MV-4-11 (cell line): Measurements from ENCODE around the gene ZNF407.
"Not testable (repeated sequence)": the region's sequence is repeated elsewhere in the genome, so short reads cannot be mapped to it uniquely, and the experiment has no call there.

ENCODE experiments used
- DNase-seq: peaks from one replicate; lab custom pipeline; 2025; lab: John Stamatoyannopoulos, UW

The ZNF407 gene

GRCh38 chr18:75097491-75098225 is 500.0 kb downstream of the ZNF407 start:
- DNase-seq = no peak

GRCh38 chr18:75100832-75101630 is 503.4 kb downstream of the ZNF407 start:
- no peak for DNase-seq

DNA sequence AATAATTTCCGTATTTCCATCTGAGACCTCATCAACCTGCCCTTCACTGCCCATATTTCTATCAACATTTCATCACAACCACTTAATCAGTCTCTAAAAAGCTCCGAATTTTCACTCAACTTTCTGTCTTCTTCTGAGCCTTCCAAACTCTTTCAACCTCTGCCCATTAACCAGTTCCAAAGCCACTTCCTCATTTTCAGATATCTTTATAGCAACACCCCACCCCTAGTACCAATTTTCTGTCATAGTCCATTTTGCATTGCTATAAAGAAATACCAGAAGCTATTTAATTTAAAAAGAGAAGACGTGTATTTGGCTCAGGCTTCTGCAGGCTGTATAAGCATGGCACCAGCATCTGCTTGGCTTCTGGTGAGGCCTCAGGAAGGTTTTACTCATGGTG is 504.2 kb downstream of the ZNF407 start:
- DNase-seq = peak; percentile 10

GRCh38 chr18:75104029-75104428 is 506.4 kb downstream of the ZNF407 start:
- DNase-seq = not testable (repeated sequence)

GRCh38 chr18:75104483-75104882 is 506.8 kb downstream of the ZNF407 start:
- no peak for DNase-seq

DNA sequence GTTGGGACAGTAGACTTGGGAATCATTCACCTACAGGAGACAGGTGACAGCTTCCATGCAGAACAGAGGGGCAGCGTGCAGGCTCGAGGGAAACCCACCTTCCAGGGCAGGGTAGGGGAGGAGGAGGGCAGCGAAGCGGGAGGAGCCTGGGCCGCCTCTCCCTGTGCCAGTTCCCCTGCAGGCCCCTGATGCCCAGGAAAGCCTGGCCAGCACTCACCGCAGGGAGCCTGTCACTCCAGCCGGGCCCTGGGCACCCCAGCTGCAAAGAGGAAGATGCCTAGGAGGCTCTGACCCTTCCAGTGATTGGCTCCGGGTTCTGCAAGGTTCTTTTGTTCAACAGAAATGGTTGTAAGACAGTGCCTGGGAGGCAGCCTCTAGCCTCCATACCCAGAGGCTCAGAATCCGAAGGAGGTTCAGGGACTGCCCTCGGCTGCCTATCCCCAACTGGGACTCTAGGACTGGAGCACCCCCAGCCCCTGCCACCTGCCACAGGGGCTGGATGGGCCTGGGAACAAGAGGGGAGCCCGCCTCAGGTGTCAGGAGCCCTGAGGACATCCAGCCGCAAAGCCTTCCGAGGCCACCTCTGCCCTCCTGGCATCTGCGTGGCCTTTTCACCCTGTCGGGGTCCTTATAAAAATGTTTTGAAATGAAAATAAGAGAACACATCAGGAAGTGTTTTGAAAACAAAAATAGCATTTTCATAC is 508.0 kb downstream of the ZNF407 start:
- no peak for DNase-seq

GRCh38 chr18:75106746-75107145 is 509.1 kb downstream of the ZNF407 start:
- no peak for DNase-seq

DNA sequence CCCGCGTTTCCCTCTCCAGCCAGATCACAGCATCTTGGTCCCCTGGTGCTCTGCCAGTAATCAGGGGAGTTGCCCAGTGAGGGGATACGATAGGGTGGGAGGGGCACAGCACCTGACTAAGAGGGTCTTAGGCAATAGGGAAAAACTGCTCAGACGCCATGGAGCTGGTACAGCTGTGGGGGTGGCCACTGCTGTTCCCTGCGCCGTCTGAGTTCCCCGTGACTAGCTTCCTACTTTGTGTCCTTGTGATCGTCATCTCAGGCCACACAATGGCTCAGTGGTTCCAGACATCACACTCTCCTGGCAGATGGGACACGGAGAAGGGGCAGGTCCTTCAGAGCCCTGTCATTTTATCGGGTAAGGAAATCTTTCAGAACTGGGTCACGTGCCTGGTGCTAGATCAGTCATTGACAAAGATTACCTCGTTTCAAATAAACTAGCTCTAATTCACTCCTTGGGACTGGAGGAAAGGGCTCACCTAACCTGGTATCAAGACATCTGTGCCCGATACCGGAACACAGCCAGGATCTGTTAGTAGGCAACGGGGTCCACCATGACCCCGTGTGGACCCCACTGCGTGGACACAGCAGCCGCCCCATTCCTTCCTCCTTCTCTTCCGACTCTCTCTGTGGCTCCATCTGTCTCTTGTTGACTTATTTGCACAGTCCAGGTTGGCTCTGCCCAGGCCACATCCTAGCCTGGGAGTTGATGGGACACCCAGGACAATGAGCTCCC is 509.7 kb downstream of the ZNF407 start:
- DNase-seq = no peak

DNA sequence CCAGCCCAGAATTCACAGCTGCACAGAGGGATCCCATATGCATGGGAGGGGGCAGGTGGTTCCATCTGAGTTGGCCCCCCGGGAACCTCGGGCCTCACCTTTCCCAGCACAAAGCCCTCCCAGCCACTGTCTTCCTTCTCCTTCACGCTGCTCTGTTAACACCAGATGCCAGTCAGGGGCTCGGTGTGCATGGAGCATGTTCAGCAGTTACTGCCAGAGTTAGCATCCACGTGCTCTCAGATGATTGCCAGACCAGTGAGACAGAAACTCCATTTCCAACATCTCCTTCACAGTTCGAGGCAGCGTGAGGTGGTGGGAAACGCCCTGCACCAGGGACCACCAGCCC is 510.2 kb downstream of the ZNF407 start:
- no peak for DNase-seq

- DNase-seq = no peak
Measured at GRCh38 chr18:75108579-75109318, 511.1 kb downstream of the ZNF407 start.

DNA sequence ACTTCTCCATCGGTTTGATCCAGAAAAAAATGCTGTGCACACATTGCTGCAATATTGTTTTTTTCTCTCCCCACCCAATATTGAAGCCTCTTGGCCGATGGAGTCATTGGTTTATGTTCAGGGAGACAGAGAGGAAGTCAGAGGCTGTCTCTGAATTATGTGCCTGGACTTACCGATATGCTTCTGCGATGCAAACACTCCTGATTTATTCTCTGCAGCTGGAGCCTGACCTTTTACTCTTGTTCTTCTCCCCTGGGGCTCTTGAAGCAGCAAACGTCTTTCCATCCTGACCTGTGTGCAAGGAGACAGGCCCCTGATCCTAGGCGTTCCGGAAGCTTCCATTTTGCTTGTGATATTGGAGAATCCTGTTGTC is 511.6 kb downstream of the ZNF407 start:
- DNase-seq = no peak

DNA sequence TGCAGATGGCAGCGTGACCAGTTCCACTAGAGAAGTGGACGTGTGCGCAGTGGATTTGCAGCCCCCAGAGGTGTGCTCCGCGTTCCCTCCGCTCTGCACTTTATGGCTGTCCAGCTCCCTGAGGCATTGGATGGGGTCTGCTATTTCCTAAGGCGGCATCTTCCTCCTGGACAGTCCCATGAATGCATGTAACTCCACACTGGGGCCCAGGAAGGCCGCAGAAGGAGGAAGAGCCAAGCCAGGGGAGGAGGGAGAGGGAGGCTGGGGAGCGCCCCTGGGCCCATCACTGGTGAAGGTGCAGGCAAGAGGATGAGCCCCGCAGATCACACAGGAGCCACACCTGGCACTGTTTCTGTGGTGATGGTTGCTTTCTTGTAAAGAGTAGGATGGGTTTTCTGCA is 512.1 kb downstream of the ZNF407 start:
- DNase-seq = no peak

GRCh38 chr18:75110311-75110710 is 512.6 kb downstream of the ZNF407 start:
- no peak for DNase-seq

GRCh38 chr18:75110846-75111415 is 513.3 kb downstream of the ZNF407 start:
- no peak for DNase-seq

DNA sequence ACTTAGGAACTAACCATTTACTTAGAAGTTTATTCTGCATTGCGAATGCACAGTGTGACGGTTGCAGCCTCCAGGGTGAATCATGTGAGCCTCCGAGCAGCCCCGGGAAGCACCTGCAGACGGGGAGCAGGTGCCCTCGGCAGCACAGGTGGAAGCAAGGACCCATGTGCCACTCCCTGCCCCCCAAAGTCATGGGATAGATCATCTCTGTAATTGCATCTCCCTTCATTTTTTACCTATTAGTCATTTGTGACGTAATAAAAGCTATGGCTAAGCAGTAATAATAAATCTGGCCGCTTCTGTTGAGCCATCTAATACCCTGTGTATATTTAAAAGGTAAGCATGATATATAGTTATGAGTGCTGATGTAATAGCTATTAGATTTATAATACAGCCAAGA is 514.1 kb downstream of the ZNF407 start:
- no peak for DNase-seq

GRCh38 chr18:75112186-75113096 is 514.8 kb downstream of the ZNF407 start:
- peak; percentile 2 for DNase-seq

- DNase-seq = no peak
Measured at GRCh38 chr18:75113455-75113854, 515.8 kb downstream of the ZNF407 start.

DNA sequence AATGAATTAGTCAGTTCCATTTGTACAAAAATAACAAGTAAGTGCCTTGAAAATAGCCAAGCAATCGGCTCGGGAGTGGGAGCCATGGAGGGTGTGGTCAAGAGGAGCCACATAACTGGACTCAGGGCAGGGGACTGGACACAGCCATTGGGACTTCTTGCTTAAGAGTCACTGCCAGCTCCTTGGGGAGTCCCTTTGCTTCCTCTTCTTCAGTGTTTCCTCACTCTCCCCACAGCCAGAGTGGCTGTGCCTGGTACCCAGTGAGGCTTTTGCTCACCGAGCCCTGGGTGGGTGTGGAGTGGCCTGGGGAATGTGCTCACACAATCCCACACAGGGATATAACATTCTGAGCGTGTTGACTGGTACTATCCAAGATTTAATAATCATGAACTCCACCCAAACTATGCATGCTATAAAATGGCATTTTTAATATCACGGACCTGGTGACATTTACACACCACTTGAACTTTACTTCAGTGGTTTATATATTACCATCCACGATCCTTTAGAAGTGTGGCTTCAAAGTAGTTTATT is 516.6 kb downstream of the ZNF407 start:
- peak; percentile 1 for DNase-seq
